DND-41 (cell line): ENCODE measurements around the gene MME.

Experiments
- EZH2 ChIP-seq: IDR thresholded peaks from 3 replicates; pipeline ENCODE4 v1.6.1; 2012; ENCODE audit warnings: borderline replicate concordance, low read depth, mild to moderate bottlenecking, moderate library complexity, low read length, inconsistent platforms; ENCODE audit not compliant: severe bottlenecking
- TF ChIP-seq, protein P1 (sequence below): IDR thresholded peaks from 2 replicates; pipeline ENCODE4 v1.5.1; 2012; ENCODE audit warnings: borderline replicate concordance, low read length, moderate library complexity, mild to moderate bottlenecking; ENCODE audit not compliant: poor library complexity, severe bottlenecking; ENCODE audit errors: extremely low read depth

- TF ChIP-seq, protein P1, sequence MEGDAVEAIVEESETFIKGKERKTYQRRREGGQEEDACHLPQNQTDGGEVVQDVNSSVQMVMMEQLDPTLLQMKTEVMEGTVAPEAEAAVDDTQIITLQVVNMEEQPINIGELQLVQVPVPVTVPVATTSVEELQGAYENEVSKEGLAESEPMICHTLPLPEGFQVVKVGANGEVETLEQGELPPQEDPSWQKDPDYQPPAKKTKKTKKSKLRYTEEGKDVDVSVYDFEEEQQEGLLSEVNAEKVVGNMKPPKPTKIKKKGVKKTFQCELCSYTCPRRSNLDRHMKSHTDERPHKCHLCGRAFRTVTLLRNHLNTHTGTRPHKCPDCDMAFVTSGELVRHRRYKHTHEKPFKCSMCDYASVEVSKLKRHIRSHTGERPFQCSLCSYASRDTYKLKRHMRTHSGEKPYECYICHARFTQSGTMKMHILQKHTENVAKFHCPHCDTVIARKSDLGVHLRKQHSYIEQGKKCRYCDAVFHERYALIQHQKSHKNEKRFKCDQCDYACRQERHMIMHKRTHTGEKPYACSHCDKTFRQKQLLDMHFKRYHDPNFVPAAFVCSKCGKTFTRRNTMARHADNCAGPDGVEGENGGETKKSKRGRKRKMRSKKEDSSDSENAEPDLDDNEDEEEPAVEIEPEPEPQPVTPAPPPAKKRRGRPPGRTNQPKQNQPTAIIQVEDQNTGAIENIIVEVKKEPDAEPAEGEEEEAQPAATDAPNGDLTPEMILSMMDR, result no peak
- TF ChIP-seq EZH2, result no peak
These were observed 3.2 kb upstream of the MME start for GRCh38 chr3:155076888-155077287.
